Right lobe of liver (tissue), 4 donors: ENCODE measurements around the gene CUBN.

Source experiments
- CTCF ChIP-seq, 4 donors: fragments of 200-600 bp in 3 of 4; fragments of 450-650 bp in 1 of 4; IDR thresholded peaks; one replicate each; pipeline versions ENCODE4 v1.5.1 to v1.8.0; 2016 to 2022; ENCODE audit warnings: antibody characterized with exemption in 4 of 4, mild to moderate bottlenecking in 2 of 4
- POLR2A ChIP-seq: fragments of 450-650 bp; IDR thresholded peaks from one replicate; pipeline ENCODE4 v1.6.1; 2017; ENCODE audit warnings: antibody characterized with exemption, mild to moderate bottlenecking
- donor health status: DM: no; HTN: no; CAD: no.
- donor health status: DM: no; HTN: no; CAD: no.
- donor health status: DM: no; HTN: yes; CAD: no.

- TF ChIP-seq POLR2A (no peak), CTCF (IDR thresholded peaks at IDR 0.05) (peak; percentile 30 to 53 (median 44))
These were observed 320.4 kb downstream of the CUBN start for GRCh38 chr10:16809074-16809718.
